Hematopoietic multipotent progenitor cell treated with erythropoietin and hydrocortisone succinate and interleukin-3 and kit ligand, for 8 days (in vitro differentiated cells): Measurements from ENCODE around the gene HSPG2.

Experiments
- DNase-seq: peaks from one replicate; pipeline ENCODE4 v3.0.0-alpha.2; 2015

The HSPG2 gene

DNA sequence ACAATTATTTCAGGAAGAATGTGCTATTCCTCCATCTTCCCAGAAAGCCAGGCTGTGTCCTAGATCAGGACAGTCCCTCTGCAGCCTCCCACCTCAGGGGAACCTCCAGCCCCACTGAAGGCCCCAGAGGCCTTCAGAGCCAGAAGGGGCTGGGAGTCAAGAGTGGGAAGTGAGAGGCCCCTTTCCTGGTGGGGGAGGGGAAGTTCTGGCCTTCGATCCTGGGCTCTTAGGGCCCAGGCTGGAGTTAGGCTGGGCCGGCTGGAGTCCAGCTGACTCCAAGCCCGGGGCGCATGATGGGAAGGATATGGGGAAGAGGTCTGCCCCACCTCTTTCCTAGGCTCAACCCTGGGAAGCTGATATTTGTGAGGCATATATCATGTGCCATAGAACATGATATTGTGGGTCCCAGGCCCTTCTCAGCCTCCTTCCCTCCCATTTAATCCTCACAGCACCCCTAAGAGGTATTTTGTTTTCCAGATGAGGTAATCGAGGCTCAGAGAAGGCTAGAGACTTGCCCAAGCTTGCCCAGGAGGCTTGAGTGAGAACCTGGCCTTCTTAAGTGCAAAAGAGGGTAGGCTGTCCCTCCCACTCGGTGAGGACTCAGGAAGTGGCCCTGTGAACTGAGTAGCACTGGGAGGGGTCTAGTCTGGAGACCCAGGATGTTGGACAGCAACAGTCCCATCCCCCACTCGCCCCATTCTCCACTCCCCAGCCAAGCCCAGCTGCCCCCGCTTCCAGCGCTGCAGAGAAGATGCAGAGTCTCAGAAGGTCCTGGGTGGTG is 18.6 kb upstream of the HSPG2 start:
- no peak for DNase-seq

- DNase-seq, result no peak
Observed at GRCh38 chr1:21955058-21955457, 17.9 kb upstream of the HSPG2 start.

GRCh38 chr1:21952786-21953520 is 15.8 kb upstream of the HSPG2 start:
- no peak for DNase-seq

DNA sequence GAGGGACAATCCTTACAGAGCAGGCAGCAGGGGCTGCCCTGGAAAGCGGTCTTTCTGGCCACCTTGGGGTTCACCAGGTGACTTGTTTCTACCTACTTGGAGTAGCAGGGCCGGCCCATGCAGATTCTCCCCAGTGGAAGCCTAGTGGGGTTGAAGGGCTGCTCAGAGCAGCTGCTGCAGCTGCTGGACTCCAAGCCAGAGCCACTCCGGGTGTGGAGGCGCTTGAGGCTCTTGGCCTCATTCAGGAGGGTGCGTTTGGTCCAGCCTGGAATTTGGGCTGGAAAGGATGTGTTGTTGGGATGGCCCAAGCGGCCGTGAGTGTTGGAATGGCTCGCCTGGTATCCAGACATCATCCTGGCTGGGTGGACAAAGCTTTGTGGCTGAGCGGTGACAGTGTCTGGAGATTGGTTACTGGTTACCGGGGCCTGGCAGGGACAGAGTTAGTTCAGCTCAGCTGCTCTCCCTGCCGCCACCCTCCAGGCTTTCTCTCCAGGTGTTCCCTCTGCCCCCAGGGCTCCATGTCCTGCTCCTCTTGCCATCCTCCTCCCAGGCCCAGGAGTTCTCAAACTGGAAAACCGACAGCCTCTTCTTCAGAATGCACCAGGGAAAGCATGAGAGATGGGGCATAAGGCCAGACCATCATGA is 14.2 kb upstream of the HSPG2 start:
- no peak for DNase-seq

- DNase-seq, result no peak
Observed at GRCh38 chr1:21950734-21951133, 13.6 kb upstream of the HSPG2 start.

GRCh38 chr1:21946836-21947587 is 9.9 kb upstream of the HSPG2 start:
- DNase-seq, result no peak

DNA sequence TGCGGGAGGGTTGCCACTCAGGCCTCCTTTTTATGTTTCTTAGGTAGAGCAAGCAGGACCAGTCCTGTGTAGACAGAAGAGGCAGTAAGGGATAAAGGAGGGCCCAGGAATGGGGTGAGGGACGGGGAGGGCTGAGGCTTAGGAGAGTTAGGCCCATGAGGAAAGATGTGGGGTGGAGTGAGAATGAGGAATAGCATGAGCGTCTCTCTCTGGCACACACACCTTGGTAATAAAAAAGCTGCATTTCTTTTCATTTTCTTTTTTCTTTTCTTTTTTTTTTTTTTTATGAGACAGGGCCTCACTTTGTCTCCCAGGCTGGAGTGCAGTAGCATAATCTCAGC is 7.6 kb upstream of the HSPG2 start:
- no peak for DNase-seq

DNA sequence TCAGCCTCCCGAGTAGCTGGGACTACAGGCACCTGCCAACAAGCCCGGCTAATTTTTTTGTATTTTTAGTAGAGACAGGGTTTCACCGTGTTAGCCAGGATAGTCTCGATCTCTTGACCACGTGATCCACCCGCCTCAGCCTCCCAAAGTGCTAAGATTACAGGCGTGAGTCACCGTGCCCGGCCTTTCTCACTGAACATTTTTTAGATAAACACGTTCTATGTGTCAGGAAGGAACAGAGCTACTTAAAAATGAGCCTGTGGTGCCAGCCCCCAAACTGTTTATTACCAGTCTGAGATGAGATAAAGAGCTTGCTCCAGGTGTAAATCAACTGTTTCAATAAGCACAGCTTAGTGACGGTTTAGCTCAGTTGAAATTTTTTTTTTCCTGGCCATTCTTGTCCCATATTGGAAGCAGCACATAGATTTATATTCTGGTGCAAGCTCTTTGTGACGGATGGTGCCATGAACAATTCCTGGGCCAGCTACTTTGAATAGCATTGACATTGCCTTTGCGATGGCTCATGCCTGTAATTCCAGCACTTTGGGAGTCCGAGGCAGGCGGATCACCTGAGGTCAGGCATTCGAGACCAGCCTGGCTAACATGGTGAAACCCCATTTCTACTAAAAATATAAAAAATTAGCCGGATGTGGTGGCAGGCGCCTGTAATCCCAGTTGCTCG is 6.0 kb upstream of the HSPG2 start:
- DNase-seq, result peak; percentile 86

DNA sequence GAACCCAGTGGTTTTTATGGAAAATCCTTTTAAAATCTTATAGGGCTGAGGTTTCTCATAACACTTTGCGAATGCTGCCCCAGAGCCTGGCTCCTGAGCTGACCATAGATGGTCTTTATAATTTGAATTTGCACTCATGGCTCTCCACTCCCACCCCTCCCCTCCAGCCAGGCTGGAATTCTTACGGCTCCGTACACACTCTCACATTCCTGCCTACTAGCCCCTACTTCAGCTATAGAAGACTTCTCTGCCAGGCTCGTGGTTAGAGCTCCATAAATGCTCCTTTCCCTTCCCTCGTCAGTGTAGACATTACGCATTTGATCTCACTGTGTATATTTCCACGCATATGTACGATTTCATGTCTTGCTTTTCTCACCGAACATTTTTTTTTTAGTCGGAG is 5.4 kb upstream of the HSPG2 start:
- no peak for DNase-seq

- no peak for DNase-seq
Observed at GRCh38 chr1:21941370-21941769, 4.3 kb upstream of the HSPG2 start.

- no peak for DNase-seq
Observed at GRCh38 chr1:21940492-21940891, 3.4 kb upstream of the HSPG2 start.

- no peak for DNase-seq
Observed at GRCh38 chr1:21939650-21940374, 2.7 kb upstream of the HSPG2 start.

DNA sequence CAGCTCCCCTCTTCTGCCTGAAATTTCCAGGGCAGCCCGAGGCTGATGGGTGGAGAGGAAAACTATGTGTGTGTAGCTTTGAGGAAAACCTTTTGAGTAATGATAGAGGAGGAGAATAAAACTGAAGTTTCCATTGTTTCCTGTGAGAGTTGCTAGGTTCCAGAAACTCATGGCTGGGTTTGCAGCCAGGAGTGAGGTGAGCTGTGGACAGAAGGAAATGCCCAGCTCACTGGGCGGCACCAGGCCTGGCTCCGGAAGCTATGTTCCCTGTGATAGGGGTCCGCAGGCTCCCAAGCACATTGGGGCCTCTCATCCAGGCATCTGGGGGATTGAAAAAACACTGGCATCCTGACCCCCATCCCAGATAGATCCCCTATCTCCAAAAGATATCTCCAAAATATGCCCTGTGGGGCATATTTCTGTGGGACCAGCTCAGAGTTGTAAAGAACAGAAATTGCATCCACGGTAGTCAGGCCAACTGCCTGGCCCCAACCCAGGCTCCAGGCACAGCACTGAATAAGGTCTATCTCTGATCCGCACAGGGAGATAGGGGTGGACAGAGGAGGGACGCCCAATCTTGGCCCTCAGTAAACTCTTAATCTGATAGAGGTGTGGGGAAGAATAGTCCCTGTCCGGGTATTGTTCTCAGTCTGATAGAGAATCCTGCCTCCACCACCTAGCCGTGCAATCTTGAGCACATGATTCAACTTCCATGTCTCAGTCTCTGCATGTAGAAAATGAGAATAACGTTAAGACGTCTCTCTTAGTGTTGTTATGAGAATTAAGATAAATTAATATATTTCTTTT is 1.8 kb upstream of the HSPG2 start:
- DNase-seq, result no peak

- peak; percentile 63 for DNase-seq
Observed at GRCh38 chr1:21937372-21938121, 437 bp upstream of the HSPG2 start.

GRCh38 chr1:21936366-21937031 is 611 bp downstream of the HSPG2 start:
- no peak for DNase-seq

- DNase-seq, result no peak
Observed at GRCh38 chr1:21935891-21936365, 1.2 kb downstream of the HSPG2 start.

DNA sequence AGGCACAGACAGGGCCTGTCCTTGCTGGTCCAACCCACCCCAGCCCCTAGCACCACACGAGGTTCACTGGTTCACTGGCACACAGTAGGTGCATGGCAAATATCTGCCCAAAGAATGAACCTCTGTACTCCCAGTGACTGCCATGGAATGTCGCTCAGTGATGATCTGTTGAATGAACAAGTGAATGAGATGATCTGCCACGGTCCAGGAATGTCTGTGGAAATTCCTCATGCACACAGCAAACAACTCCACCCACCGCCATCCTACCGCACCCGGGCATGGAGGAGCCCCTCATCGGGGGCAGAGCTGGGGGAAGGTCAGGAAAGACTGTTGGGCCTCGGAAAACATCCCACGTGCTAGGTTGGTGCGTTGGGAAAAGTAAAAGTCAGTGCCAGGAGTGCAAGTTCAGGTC is 1.7 kb downstream of the HSPG2 start:
- no peak for DNase-seq

- no peak for DNase-seq
Observed at GRCh38 chr1:21933397-21934248, 3.5 kb downstream of the HSPG2 start.

- no peak for DNase-seq
Observed at GRCh38 chr1:21932127-21932526, 5.0 kb downstream of the HSPG2 start.
